IMR-90 (cell line): ENCODE results near the gene HK3.

Source experiments
- BHLHE40 ChIP-seq: fragments of 150-350 bp; IDR thresholded peaks from 2 replicates; pipeline ENCODE4 v1.6.1; 2016; ENCODE audit warnings: mild to moderate bottlenecking, low read depth, low read length
- CTCF ChIP-seq: conservative IDR thresholded peaks from 2 replicates; pipeline ENCODE4 v1.5.1; 2012; ENCODE audit warnings: mild to moderate bottlenecking, low read depth, low read length, improper control_type of control experiment
- FOS ChIP-seq: fragments of 150-350 bp; IDR thresholded peaks from 2 replicates; pipeline ENCODE4 v1.6.1; 2016; ENCODE audit warnings: low read depth, low read length
- MAFK ChIP-seq: IDR thresholded peaks from 2 replicates; pipeline ENCODE4 v1.6.1; 2012; ENCODE audit warnings: low read depth, low read length, improper control_type of control experiment
- MAZ ChIP-seq: IDR thresholded peaks from 2 replicates; pipeline ENCODE4 v1.6.1; 2012; ENCODE audit warnings: low read depth, mild to moderate bottlenecking, low read length, improper control_type of control experiment, moderate library complexity, borderline replicate concordance
- POLR2A ChIP-seq: IDR thresholded peaks from 2 replicates; pipeline ENCODE4 v1.6.1; 2012; ENCODE audit warnings: mild to moderate bottlenecking, low read depth, low read length
- RAD21 ChIP-seq: IDR thresholded peaks from 2 replicates; pipeline ENCODE4 v1.6.1; 2012; ENCODE audit warnings: low read length, improper control_type of control experiment
- RFX5 ChIP-seq: IDR thresholded peaks from 2 replicates; pipeline ENCODE4 v1.8.0; 2012; ENCODE audit warnings: low read depth, mild to moderate bottlenecking, low read length, moderate library complexity
- SMC3 ChIP-seq: fragments of 150-350 bp; IDR thresholded peaks from 2 replicates; pipeline ENCODE4 v1.6.1; 2016; ENCODE audit warnings: low read depth, mild to moderate bottlenecking, antibody characterized with exemption, low read length, moderate library complexity

- TF ChIP-seq POLR2A (no peak), CTCF (no peak), MAZ (no peak), RAD21 (no peak), BHLHE40 (no peak), FOS (no peak), MAFK (no peak), RFX5 (no peak), SMC3 (no peak)
These were observed 20.7 kb downstream of the HK3 start for GRCh38 chr5:176878463-176878862.
